Thyroid gland (tissue), 4 donors: Measurements from ENCODE around the gene SLC25A3. TPM values are rescaled to one million over a fixed set of nuclear protein-coding genes. Genes with fewer than 3 reads are reported as not detected.
A peak's percentile ranks its signal among the peaks of the same experiment; 100 is the strongest.

Experiments used
- DNase-seq, 2 donors: peaks; one replicate each; pipeline ENCODE4 v3.0.0-alpha.2; 2019
- H3K27ac ChIP-seq, 3 donors: fragments of 200-600 bp; sonication (generic); 1 replicate in 2 of 3; 2 replicates in 1 of 3; pipeline ENCODE4 v1.5.1; 2016 to 2019; ENCODE audit warnings: mild to moderate bottlenecking in 1 of 3, moderate library complexity in 1 of 3
- H3K27me3 ChIP-seq: fragments of 200-600 bp; sonication (generic); one replicate; pipeline ENCODE4 v1.5.1; 2019
- H3K36me3 ChIP-seq, 2 donors: fragments of 200-600 bp; sonication (generic); one replicate each; pipeline ENCODE4 v1.5.1; 2016 to 2019
- H3K4me1 ChIP-seq, 2 donors: fragments of 200-600 bp; sonication (generic); one replicate each; pipeline ENCODE4 v1.5.1; 2017 to 2019
- H3K4me3 ChIP-seq, 3 donors: fragments of 200-600 bp; sonication (generic); replicated peaks in 1 of 3; 1 replicate in 2 of 3; 2 replicates in 1 of 3; pipeline ENCODE4 v1.5.1; 2016; ENCODE audit warnings: mild to moderate bottlenecking in 1 of 3
- H3K9me3 ChIP-seq: fragments of 200-600 bp; sonication (generic); one replicate; pipeline ENCODE4 v1.5.1; 2017
- CTCF ChIP-seq, 6 experiments: fragments of 200-600 bp in 3 of 6; fragments of 450-650 bp in 3 of 6; sonication (generic) in 3 of 6; IDR thresholded peaks; one replicate each; pipeline ENCODE4 v1.5.1; 2016 to 2019; ENCODE audit warnings: antibody characterized with exemption in 6 of 6, mild to moderate bottlenecking in 2 of 6, inconsistent platforms in 1 of 6, moderate library complexity in 1 of 6
- POLR2A ChIP-seq, 2 donors: fragments of 450-650 bp; IDR thresholded peaks; one replicate each; pipeline ENCODE4 v1.6.1; 2017; ENCODE audit warnings: antibody characterized with exemption in 2 of 2, mild to moderate bottlenecking in 2 of 2, moderate library complexity in 1 of 2
- WGBS, 2 donors: methylation state at CpG; one replicate each; pipeline ENCODE4 v1.1.5; 2017; 5-methylcytosine and 5-hydroxymethylcytosine counted together
- intact Hi-C: fragments of 100-400 bp; cut with DNase I; formaldehyde crosslinking; loops from one replicate; pipeline ENCODE4 v1.15.1; 2023
- total RNA-seq, 4 donors: library from RNA; depleted of rRNA; stranded (reverse); fragments of >200 nt; gene quantifications; one replicate each; pipeline ENCODE4 v1.2.3, GENCODE V29; 2016

SLC25A3 gene
- total RNA-seq, 4 donors from 2014 or later: 439 to 713 (median 472) TPM

- H3K27ac ChIP-seq: no peak overlapping the region
- WGBS, 2 donors: 82 to 95% methylated on average over 1 of the region's 1 CpG
- no peaks in the 10 kb centered on the region for H3K27me3 ChIP-seq
- no peak overlapping the region for H3K4me3 ChIP-seq
- no peaks in the 10 kb centered on the region for H3K36me3 ChIP-seq
- no peaks in the 10 kb centered on the region for H3K4me1 ChIP-seq
- H3K9me3 ChIP-seq: no peaks in the 10 kb centered on the region
- no peak for DNase-seq
- TF ChIP-seq POLR2A (IDR thresholded peaks at IDR 0.05) (no peak), CTCF (IDR thresholded peaks at IDR 0.05) (no peak)
- intact Hi-C loops: no loop called here
Measured at GRCh38 chr12:98581101-98581500, 12.4 kb upstream of the SLC25A3 start.

- Histone ChIP-seq H3K4me1 (no peaks in the 10 kb centered on the region), H3K36me3 (no peaks in the 10 kb centered on the region), H3K27me3 (no peaks in the 10 kb centered on the region), H3K9me3 (no peaks in the 10 kb centered on the region), H3K27ac (no peak overlapping the region), H3K4me3 (no peak overlapping the region)
- no peak for DNase-seq
- 89 to 91% methylated on average over 6 of the region's 6 CpGs for WGBS, 2 donors
- TF ChIP-seq CTCF (IDR thresholded peaks at IDR 0.05) (no peak), POLR2A (IDR thresholded peaks at IDR 0.05) (no peak)
- intact Hi-C loops: no loop called here
Measured at GRCh38 chr12:98582093-98582492, 11.4 kb upstream of the SLC25A3 start.

- 78 to 84% methylated on average over 5 of the region's 5 CpGs for WGBS, 2 donors
- DNase-seq: no peak
- Histone ChIP-seq H3K4me1 (no peaks in the 10 kb centered on the region), H3K27me3 (no peaks in the 10 kb centered on the region), H3K27ac (no peak overlapping the region), H3K36me3 (no peaks in the 10 kb centered on the region), H3K9me3 (no peaks in the 10 kb centered on the region), H3K4me3 (no peak overlapping the region)
- intact Hi-C loops: no loop called here
- TF ChIP-seq POLR2A (IDR thresholded peaks at IDR 0.05) (no peak), CTCF (IDR thresholded peaks at IDR 0.05) (no peak)
Measured at GRCh38 chr12:98587084-98587483, 6.4 kb upstream of the SLC25A3 start.

- no peak for DNase-seq
- Histone ChIP-seq H3K36me3 (no peaks in the 10 kb centered on the region), H3K4me1 (peaks cover 6 to 14% of the 10 kb centered on the region in 2 donors), H3K9me3 (no peaks in the 10 kb centered on the region), H3K27ac (no peak overlapping the region), H3K27me3 (no peaks in the 10 kb centered on the region), H3K4me3 (no peak overlapping the region)
- TF ChIP-seq POLR2A (IDR thresholded peaks at IDR 0.05) (no peak), CTCF (IDR thresholded peaks at IDR 0.05) (no peak)
- WGBS, 2 donors: 75 to 85% methylated on average over 4 of the region's 4 CpGs
- intact Hi-C loops: loop anchor here (5.0 kb wide), 1 partner anchor 51 kb away; the partner anchor contains the start of gene IKBIP
Measured at GRCh38 chr12:98591209-98591608, 2.3 kb upstream of the SLC25A3 start.

GRCh38 chr12:98592825-98593322 is 612 bp upstream of the SLC25A3 start:
- Histone ChIP-seq H3K4me1 (peaks cover 6 to 14% of the 10 kb centered on the region in 2 donors), H3K9me3 (no peaks in the 10 kb centered on the region), H3K36me3 (peaks cover 7 to 8% of the 10 kb centered on the region in 2 donors), H3K27ac (peak overlapping the region; percentile 37 to 100 (median 97)), H3K4me3 (peak overlapping the region in 1 of 3 donors; percentile 24), H3K27me3 (no peaks in the 10 kb centered on the region)
- 53 to 58% methylated on average over 9 of the region's 9 CpGs for WGBS, 2 donors
- DNase-seq: no peak
- intact Hi-C loops: loop anchor here (5.0 kb wide), 1 partner anchor 49 kb away; the partner anchor contains the start of gene IKBIP
- TF ChIP-seq CTCF (IDR thresholded peaks at IDR 0.05): no peak
- TF ChIP-seq POLR2A (IDR thresholded peaks at IDR 0.05): no peak
